ENCODE results near the gene IL15RA. TPM values are rescaled to one million over a fixed set of nuclear protein-coding genes. Genes with fewer than 3 reads are reported as not detected.
"Not testable (repeated sequence)": the region's sequence is repeated elsewhere in the genome, so short reads cannot be mapped to it uniquely, and the experiment has no call there.

The IL15RA gene
- polyA plus RNA-seq, 6 donors from 2014 or later = 0.94 to 2.3 (median 1.9) TPM; not detected in 1

- H3K27ac Mint-ChIP-seq = peak overlapping the region in 1 of 6 donors; percentile 70
- no peak overlapping the region for H3K4me3 Mint-ChIP-seq
- no peak for DNase-seq
- no peaks in the 10 kb centered on the region for H3K36me3 Mint-ChIP-seq
- H3K9me3 Mint-ChIP-seq = no peaks in the 10 kb centered on the region
- H3K27me3 Mint-ChIP-seq = no peaks in the 10 kb centered on the region
- H3K4me1 Mint-ChIP-seq = no peaks in the 10 kb centered on the region
- no peak for ATAC-seq (ENCODE audit: low read depth in 2 of 2)
These were observed 15.8 kb downstream of the IL15RA start for GRCh38 chr10:5961405-5962100.

GRCh38 chr10:5960973-5961275 is 16.4 kb downstream of the IL15RA start:
- H3K36me3 Mint-ChIP-seq = not testable (repeated sequence)

GRCh38 chr10:5960070-5960972 is 17.0 kb downstream of the IL15RA start:
- Mint-ChIP-seq H3K4me3 (peak overlapping the region in 1 of 8 donors; percentile 15), H3K4me1 (no peaks in the 10 kb centered on the region), H3K36me3 (no peaks in the 10 kb centered on the region), H3K27ac (no peak overlapping the region), H3K9me3 (no peaks in the 10 kb centered on the region), H3K27me3 (no peaks in the 10 kb centered on the region)
- DNase-seq (no peak), ATAC-seq (ENCODE audit: low read depth in 2 of 2) (no peak)

More at GRCh38 chr10:5960973-5961275, 16.4 kb downstream of the IL15RA start:
- not testable (repeated sequence) for H3K27ac Mint-ChIP-seq; H3K4me3 Mint-ChIP-seq; H3K27me3 Mint-ChIP-seq; H3K4me1 Mint-ChIP-seq; ATAC-seq (ENCODE audit: low read depth in 2 of 2); DNase-seq; H3K9me3 Mint-ChIP-seq

GRCh38 chr10:5959581-5960069 is 17.7 kb downstream of the IL15RA start:
- Mint-ChIP-seq H3K27ac (no peak overlapping the region), H3K4me1 (no peaks in the 10 kb centered on the region), H3K36me3 (no peaks in the 10 kb centered on the region), H3K27me3 (no peaks in the 10 kb centered on the region), H3K4me3 (no peak overlapping the region), H3K9me3 (no peaks in the 10 kb centered on the region)
- ATAC-seq (ENCODE audit: low read depth in 2 of 2) (no peak), DNase-seq (no peak)

- Mint-ChIP-seq H3K4me3 (no peak overlapping the region), H3K27ac (no peak overlapping the region), H3K36me3 (no peaks in the 10 kb centered on the region), H3K9me3 (no peaks in the 10 kb centered on the region), H3K27me3 (no peaks in the 10 kb centered on the region), H3K4me1 (no peaks in the 10 kb centered on the region)
- ATAC-seq (ENCODE audit: low read depth in 2 of 2) = no peak
- no peak for DNase-seq
These were observed 18.2 kb downstream of the IL15RA start for GRCh38 chr10:5959142-5959541.

- ATAC-seq (ENCODE audit: low read depth in 2 of 2) = no peak
These were observed 18.7 kb downstream of the IL15RA start for GRCh38 chr10:5958675-5959074.

GRCh38 chr10:5958077-5958476 is 19.3 kb downstream of the IL15RA start:
- Mint-ChIP-seq H3K4me3 (no peak overlapping the region), H3K36me3 (no peaks in the 10 kb centered on the region), H3K4me1 (no peaks in the 10 kb centered on the region), H3K27ac (no peak overlapping the region), H3K27me3 (no peaks in the 10 kb centered on the region), H3K9me3 (no peaks in the 10 kb centered on the region)
- DNase-seq (no peak), ATAC-seq (ENCODE audit: low read depth in 2 of 2) (no peak)

More at GRCh38 chr10:5958675-5959074, 18.7 kb downstream of the IL15RA start:
- Mint-ChIP-seq H3K4me3 (no peak overlapping the region), H3K4me1 (no peaks in the 10 kb centered on the region), H3K36me3 (no peaks in the 10 kb centered on the region), H3K27ac (no peak overlapping the region), H3K27me3 (no peaks in the 10 kb centered on the region), H3K9me3 (no peaks in the 10 kb centered on the region)
- no peak for DNase-seq

GRCh38 chr10:5956146-5956936 is 21.0 kb downstream of the IL15RA start:
- H3K9me3 Mint-ChIP-seq = no peaks in the 10 kb centered on the region
- H3K4me3 Mint-ChIP-seq = no peak overlapping the region
- H3K4me1 Mint-ChIP-seq = no peaks in the 10 kb centered on the region
- DNase-seq (no peak), ATAC-seq (ENCODE audit: low read depth in 2 of 2) (no peak)
- peak overlapping the region in 1 of 6 donors; percentile 82 for H3K27ac Mint-ChIP-seq
- H3K27me3 Mint-ChIP-seq = no peaks in the 10 kb centered on the region
- H3K36me3 Mint-ChIP-seq = no peaks in the 10 kb centered on the region

GRCh38 chr10:5953676-5954075 is 23.7 kb downstream of the IL15RA start:
- DNase-seq (no peak), ATAC-seq (ENCODE audit: low read depth in 2 of 2) (no peak)
- Mint-ChIP-seq H3K27ac (peak overlapping the region in 1 of 6 donors; percentile 39), H3K4me3 (no peak overlapping the region), H3K27me3 (no peaks in the 10 kb centered on the region), H3K36me3 (no peaks in the 10 kb centered on the region), H3K9me3 (no peaks in the 10 kb centered on the region), H3K4me1 (no peaks in the 10 kb centered on the region)

- Mint-ChIP-seq H3K4me1 (no peaks in the 10 kb centered on the region), H3K27ac (peak overlapping the region in 1 of 6 donors; percentile 29), H3K9me3 (no peaks in the 10 kb centered on the region), H3K36me3 (no peaks in the 10 kb centered on the region), H3K27me3 (no peaks in the 10 kb centered on the region), H3K4me3 (peak overlapping the region in 1 of 8 donors; percentile 18)
- ATAC-seq (ENCODE audit: low read depth in 2 of 2) (no peak), DNase-seq (no peak)
These were observed 24.5 kb downstream of the IL15RA start for GRCh38 chr10:5952731-5953385.

GRCh38 chr10:5951721-5952407 is 25.5 kb downstream of the IL15RA start:
- Mint-ChIP-seq H3K27me3 (no peaks in the 10 kb centered on the region), H3K36me3 (no peaks in the 10 kb centered on the region), H3K4me1 (no peaks in the 10 kb centered on the region), H3K4me3 (no peak overlapping the region), H3K27ac (peak overlapping the region in 1 of 6 donors; percentile 56), H3K9me3 (no peaks in the 10 kb centered on the region)
- ATAC-seq (ENCODE audit: low read depth in 2 of 2) = no peak
- no peak for DNase-seq

- DNase-seq (no peak), ATAC-seq (ENCODE audit: low read depth in 2 of 2) (no peak)
- Mint-ChIP-seq H3K4me3 (no peak overlapping the region), H3K27ac (no peak overlapping the region), H3K4me1 (peaks cover 0 to under 1% (median under 1%) of the 10 kb centered on the region in 3 donors), H3K9me3 (no peaks in the 10 kb centered on the region), H3K36me3 (no peaks in the 10 kb centered on the region), H3K27me3 (no peaks in the 10 kb centered on the region)
These were observed 26.1 kb downstream of the IL15RA start for GRCh38 chr10:5951167-5951711.
